Central memory CD8-positive, alpha-beta T cell (primary cell): ENCODE results near the gene FAM81A.
"Not testable (repeated sequence)": the region's sequence is repeated elsewhere in the genome, so short reads cannot be mapped to it uniquely, and the experiment has no call there.

Experiments
- ATAC-seq: fragments of 150-1000 bp; cut with Tn5 transposase; replicated peaks from 2 replicates; pipeline ENCODE4 v1.10.0; 2022; ENCODE audit warnings: mild to moderate bottlenecking, moderate FRiP score, moderate number of reproducible peaks; ENCODE audit not compliant: poor library complexity, severe bottlenecking; ENCODE audit errors: extremely low read depth
- DNase-seq, 2 donors: peaks; one replicate each; pipeline ENCODE4 v3.0.0; 2021; ENCODE audit warnings: low spot score in 2 of 2
- H3K27ac Mint-ChIP-seq: one replicate; pipeline ENCODE4 v1.8.0; 2022; ENCODE audit warnings: low read depth, mild to moderate bottlenecking, moderate library complexity, mixed read lengths
- H3K27me3 Mint-ChIP-seq: one replicate; pipeline ENCODE4 v1.8.0; 2022; ENCODE audit warnings: mixed read lengths
- H3K36me3 Mint-ChIP-seq: one replicate; pipeline ENCODE4 v1.8.0; 2022; ENCODE audit warnings: mild to moderate bottlenecking, moderate library complexity, mixed read lengths; ENCODE audit not compliant: insufficient read depth
- H3K4me1 Mint-ChIP-seq: one replicate; pipeline ENCODE4 v1.8.0; 2022; ENCODE audit warnings: mixed read lengths
- H3K4me3 Mint-ChIP-seq: one replicate; pipeline ENCODE4 v1.8.0; 2022; ENCODE audit warnings: mild to moderate bottlenecking, moderate library complexity, mixed read lengths
- H3K9me3 Mint-ChIP-seq: one replicate; pipeline ENCODE4 v1.8.0; 2022; ENCODE audit warnings: mixed read lengths

The FAM81A gene

DNA sequence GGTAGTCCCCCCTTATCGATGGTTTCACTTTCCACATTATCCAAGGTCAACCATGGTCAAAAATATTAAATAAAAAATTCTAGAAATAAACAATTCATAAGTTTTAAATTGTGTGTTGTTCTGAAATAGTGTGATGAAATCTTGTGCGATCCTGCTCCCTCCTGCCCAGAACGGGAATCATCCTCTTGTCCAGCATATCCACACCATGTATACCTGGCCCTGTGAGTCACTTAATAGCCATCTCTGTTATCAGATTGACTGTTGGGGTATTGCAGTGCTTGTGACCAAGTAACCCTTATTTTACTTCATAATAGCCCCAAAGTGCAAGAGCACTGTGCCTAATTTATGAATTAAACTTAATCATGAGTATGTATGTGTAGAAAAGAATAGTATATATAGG is 19.1 kb downstream of the FAM81A start:
- ATAC-seq (no peak), DNase-seq (no peak)
- Mint-ChIP-seq H3K36me3 (no peaks in the 10 kb centered on the region), H3K9me3 (no peaks in the 10 kb centered on the region), H3K4me1 (no peaks in the 10 kb centered on the region), H3K27me3 (peaks cover 16% of the 10 kb centered on the region), H3K27ac (no peak overlapping the region), H3K4me3 (no peak overlapping the region)

DNA sequence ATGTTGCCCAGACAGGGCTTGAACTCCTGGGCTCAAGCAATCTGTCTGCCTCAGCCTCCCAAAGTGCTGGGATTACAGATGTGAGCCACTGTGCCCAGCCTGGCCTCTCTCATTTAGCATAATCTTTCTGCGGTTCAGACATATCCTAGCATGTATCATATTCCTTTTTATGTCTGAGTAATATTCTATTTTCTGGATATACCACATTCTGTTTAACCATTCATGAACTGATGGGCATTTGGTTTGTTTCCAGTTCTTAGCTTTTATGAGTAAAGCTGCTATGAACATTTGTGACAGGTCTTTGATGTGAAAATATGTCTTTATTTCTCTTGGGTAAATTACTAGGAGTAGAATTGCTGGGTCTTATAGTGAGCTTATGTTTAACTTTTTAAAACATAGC is 23.5 kb downstream of the FAM81A start:
- no peak overlapping the region for H3K4me3 Mint-ChIP-seq
- no peak for DNase-seq
- H3K4me1 Mint-ChIP-seq, result no peaks in the 10 kb centered on the region
- ATAC-seq, result no peak
- no peaks in the 10 kb centered on the region for H3K9me3 Mint-ChIP-seq
- H3K36me3 Mint-ChIP-seq, result no peaks in the 10 kb centered on the region
- no peak overlapping the region for H3K27ac Mint-ChIP-seq
- peaks cover 5% of the 10 kb centered on the region for H3K27me3 Mint-ChIP-seq

GRCh38 chr15:59473226-59473625 is 35.2 kb downstream of the FAM81A start:
- Mint-ChIP-seq H3K4me1 (no peaks in the 10 kb centered on the region), H3K27ac (no peak overlapping the region), H3K27me3 (peaks cover 57% of the 10 kb centered on the region), H3K9me3 (no peaks in the 10 kb centered on the region), H3K36me3 (no peaks in the 10 kb centered on the region), H3K4me3 (no peak overlapping the region)
- DNase-seq, result no peak
- no peak for ATAC-seq

GRCh38 chr15:59475161-59475560 is 37.2 kb downstream of the FAM81A start:
- not testable (repeated sequence) for H3K36me3 Mint-ChIP-seq, H3K4me3 Mint-ChIP-seq
- H3K27me3 Mint-ChIP-seq, result peaks cover 48% of the 10 kb centered on the region

GRCh38 chr15:59484399-59484798 is 46.4 kb downstream of the FAM81A start:
- H3K27ac Mint-ChIP-seq, result no peak overlapping the region
- H3K4me3 Mint-ChIP-seq, result no peak overlapping the region
- ATAC-seq, result no peak
- H3K36me3 Mint-ChIP-seq, result no peaks in the 10 kb centered on the region
- H3K27me3 Mint-ChIP-seq, result peaks cover 35% of the 10 kb centered on the region
- no peaks in the 10 kb centered on the region for H3K9me3 Mint-ChIP-seq
- no peak for DNase-seq
- peaks cover 8% of the 10 kb centered on the region for H3K4me1 Mint-ChIP-seq

More at GRCh38 chr15:59475161-59475560, 37.2 kb downstream of the FAM81A start:
- not testable (repeated sequence) for H3K4me1 Mint-ChIP-seq, H3K27ac Mint-ChIP-seq, DNase-seq, ATAC-seq, H3K9me3 Mint-ChIP-seq

- peaks cover 35% of the 10 kb centered on the region for H3K27me3 Mint-ChIP-seq
- no peak overlapping the region for H3K27ac Mint-ChIP-seq
- H3K9me3 Mint-ChIP-seq, result no peaks in the 10 kb centered on the region
- no peaks in the 10 kb centered on the region for H3K36me3 Mint-ChIP-seq
- no peak overlapping the region for H3K4me3 Mint-ChIP-seq
- peaks cover 8% of the 10 kb centered on the region for H3K4me1 Mint-ChIP-seq
- DNase-seq, result no peak
- ATAC-seq, result no peak
Measured at GRCh38 chr15:59485036-59485435, 47.0 kb downstream of the FAM81A start.

GRCh38 chr15:59489485-59489884 is 51.5 kb downstream of the FAM81A start:
- not testable (repeated sequence) for H3K27ac Mint-ChIP-seq, H3K36me3 Mint-ChIP-seq, ATAC-seq, H3K4me1 Mint-ChIP-seq, H3K4me3 Mint-ChIP-seq, H3K9me3 Mint-ChIP-seq, DNase-seq
- H3K27me3 Mint-ChIP-seq, result peaks cover 32% of the 10 kb centered on the region

GRCh38 chr15:59491062-59491461 is 53.1 kb downstream of the FAM81A start:
- DNase-seq (no peak), ATAC-seq (no peak)
- no peaks in the 10 kb centered on the region for H3K36me3 Mint-ChIP-seq
- no peak overlapping the region for H3K4me3 Mint-ChIP-seq
- peaks cover 17% of the 10 kb centered on the region for H3K27me3 Mint-ChIP-seq
- peaks cover 6% of the 10 kb centered on the region for H3K4me1 Mint-ChIP-seq
- no peaks in the 10 kb centered on the region for H3K9me3 Mint-ChIP-seq
- H3K27ac Mint-ChIP-seq, result no peak overlapping the region

GRCh38 chr15:59492389-59493377 is 54.7 kb downstream of the FAM81A start:
- Mint-ChIP-seq H3K27me3 (peaks cover 9% of the 10 kb centered on the region), H3K36me3 (no peaks in the 10 kb centered on the region), H3K27ac (no peak overlapping the region), H3K4me3 (no peak overlapping the region), H3K4me1 (peaks cover 6% of the 10 kb centered on the region), H3K9me3 (no peaks in the 10 kb centered on the region)
- ATAC-seq (no peak), DNase-seq (peak; percentile 22 to 39)

GRCh38 chr15:59501597-59501996 is 63.6 kb downstream of the FAM81A start:
- ATAC-seq (no peak), DNase-seq (no peak)
- no peaks in the 10 kb centered on the region for H3K27me3 Mint-ChIP-seq

GRCh38 chr15:59515190-59515589 is 77.2 kb downstream of the FAM81A start:
- Mint-ChIP-seq H3K36me3 (peaks cover 1% of the 10 kb centered on the region), H3K4me1 (no peaks in the 10 kb centered on the region), H3K27ac (no peak overlapping the region), H3K4me3 (no peak overlapping the region), H3K9me3 (no peaks in the 10 kb centered on the region), H3K27me3 (peaks cover 6% of the 10 kb centered on the region)
- no peak for ATAC-seq
- no peak for DNase-seq

More at GRCh38 chr15:59501597-59501996, 63.6 kb downstream of the FAM81A start:
- Mint-ChIP-seq H3K4me1 (no peaks in the 10 kb centered on the region), H3K27ac (no peak overlapping the region), H3K4me3 (no peak overlapping the region), H3K36me3 (no peaks in the 10 kb centered on the region), H3K9me3 (no peaks in the 10 kb centered on the region)

GRCh38 chr15:59516655-59517461 is 78.9 kb downstream of the FAM81A start:
- H3K27ac Mint-ChIP-seq, result no peak overlapping the region
- peaks cover 1% of the 10 kb centered on the region for H3K36me3 Mint-ChIP-seq
- H3K9me3 Mint-ChIP-seq, result no peaks in the 10 kb centered on the region
- no peak for DNase-seq
- no peak overlapping the region for H3K4me3 Mint-ChIP-seq
- no peaks in the 10 kb centered on the region for H3K27me3 Mint-ChIP-seq
- no peaks in the 10 kb centered on the region for H3K4me1 Mint-ChIP-seq
- ATAC-seq, result no peak
